Endothelial cell of umbilical vein (primary cell): ENCODE measurements around the gene TMEM43. TPM values are rescaled to one million over a fixed set of nuclear protein-coding genes. Genes with fewer than 3 reads are reported as not detected.

Experiments used
- BruUV-seq: library from RNA; stranded (reverse); fragments of 400-500 nt; replicated peaks from 2 replicates; lab custom pipeline; 2021; lab: Mats Ljungman, UMichigan
- CTCF ChIA-PET: fragments of 300-600, 350-600 bp; sonication (Branson Sonifier 250); formaldehyde crosslinking; loops from one replicate; lab custom pipeline; 2021; ENCODE audit warnings: antibody characterized with exemption, inconsistent platforms; lab: Charles Lee
- POLR2A ChIA-PET: fragments of 300-600, 350-600 bp; sonication (Branson Sonifier 250); formaldehyde crosslinking; loops from one replicate; lab custom pipeline; 2021; ENCODE audit warnings: antibody characterized with exemption, inconsistent platforms; lab: Charles Lee
- DNase-seq: peaks from one replicate; pipeline ENCODE4 v3.0.0-alpha.2; 2011; ENCODE audit warnings: low read depth, low spot score
- FAIRE-seq: peaks from 2 replicates; lab custom pipeline; 2011; peaks lifted over from hg19 to GRCh38; lab: Jason Lieb, UNC
- H2AFZ ChIP-seq: 2 replicates; pipeline ENCODE4 v1.6.0; 2012; ENCODE audit warnings: low read depth, low read length, control low read depth, inconsistent platforms
- H3K27ac ChIP-seq: 2 replicates; pipeline ENCODE4 v1.5.1; 2011; ENCODE audit warnings: low read depth, mild to moderate bottlenecking, control low read depth, low read length, moderate library complexity; ENCODE audit not compliant: insufficient read depth
- H3K27me3 ChIP-seq, 2 experiments: 2 replicates each; pipeline versions ENCODE4 v1.6.0 to v1.6.1; 2011; ENCODE audit warnings: low read length in 2 of 2, mixed read lengths in 1 of 2; ENCODE audit not compliant: control insufficient read depth in 2 of 2, insufficient read depth in 2 of 2
- H3K36me3 ChIP-seq, 2 experiments: 2 replicates in 1 of 2; 3 replicates in 1 of 2; pipeline ENCODE4 v1.5.1; 2011; ENCODE audit warnings: low read length in 2 of 2, mild to moderate bottlenecking in 1 of 2, moderate library complexity in 1 of 2; ENCODE audit not compliant: control insufficient read depth in 2 of 2, insufficient read depth in 2 of 2; ENCODE audit errors: extremely low read depth in 1 of 2
- H3K4me1 ChIP-seq: 3 replicates; pipeline ENCODE4 v1.5.1; 2011; ENCODE audit warnings: mild to moderate bottlenecking, low read length; ENCODE audit not compliant: control insufficient read depth, insufficient read depth; ENCODE audit errors: extremely low read depth
- H3K4me2 ChIP-seq: 2 replicates; pipeline ENCODE4 v1.6.1; 2011; ENCODE audit warnings: low read length, control low read depth, mixed read lengths; ENCODE audit not compliant: insufficient read depth
- H3K4me3 ChIP-seq, 3 experiments: fragments of 200-600 bp in 1 of 3; sonication (generic), shearing (Covaris generic) in 1 of 3; replicated peaks in 1 of 3; 2 replicates each; pipeline ENCODE4 v1.5.1; 2011 to 2016; ENCODE audit warnings: control low read depth in 3 of 3, low read length in 3 of 3, mild to moderate bottlenecking in 2 of 3, inconsistent platforms in 1 of 3, low read depth in 1 of 3, moderate library complexity in 1 of 3; ENCODE audit not compliant: insufficient read depth in 1 of 3
- H3K79me2 ChIP-seq: 2 replicates; pipeline ENCODE4 v1.6.0; 2012; ENCODE audit warnings: low read length, inconsistent platforms; ENCODE audit not compliant: control insufficient read depth, insufficient read depth
- H3K9ac ChIP-seq: replicated peaks from 2 replicates; pipeline ENCODE3; 2011; ENCODE audit warnings: low read length, control low read depth; ENCODE audit not compliant: insufficient read depth; ENCODE audit errors: extremely low read depth
- H3K9me1 ChIP-seq: replicated peaks from 3 replicates; pipeline ENCODE4 v1.6.0; 2011; ENCODE audit warnings: mild to moderate bottlenecking, low read length; ENCODE audit not compliant: control insufficient read depth, insufficient read depth; ENCODE audit errors: extremely low read depth
- H3K9me3 ChIP-seq: replicated peaks from 2 replicates; pipeline ENCODE4 v1.5.1; 2012; ENCODE audit warnings: low read length, inconsistent platforms; ENCODE audit not compliant: control insufficient read depth, insufficient read depth
- H4K20me1 ChIP-seq: replicated peaks from 2 replicates; pipeline ENCODE3; 2011; ENCODE audit warnings: mild to moderate bottlenecking, low read length; ENCODE audit not compliant: control insufficient read depth, insufficient read depth; ENCODE audit errors: extremely low read depth
- GATA2 ChIP-seq: IDR thresholded peaks from 2 replicates; pipeline ENCODE4 v1.7.0; 2011; ENCODE audit warnings: low read depth, mild to moderate bottlenecking, moderate library complexity, mixed read lengths, low read length; ENCODE audit not compliant: insufficient read length, insufficient read depth
- JUN ChIP-seq: IDR thresholded peaks from 2 replicates; pipeline ENCODE4 v1.6.1; 2011; ENCODE audit warnings: borderline replicate concordance, low read depth; ENCODE audit not compliant: insufficient read length, insufficient read depth
- MAX ChIP-seq: IDR thresholded peaks from 2 replicates; pipeline ENCODE4 v1.6.1; 2011; ENCODE audit not compliant: insufficient read depth, insufficient read length
- MYC ChIP-seq: IDR thresholded peaks from one replicate; pipeline ENCODE4 v1.6.1; 2011; ENCODE audit warnings: mild to moderate bottlenecking, low read depth, low read length
- POLR2A ChIP-seq: IDR thresholded peaks from 2 replicates; pipeline ENCODE4 v1.6.1; 2012; ENCODE audit warnings: low read depth, mild to moderate bottlenecking, control low read depth, low read length
- POLR2AphosphoS5 ChIP-seq: IDR thresholded peaks from 2 replicates; pipeline ENCODE4 v1.6.1; 2012; ENCODE audit warnings: low read depth, mild to moderate bottlenecking, control low read depth, low read length, moderate library complexity; ENCODE audit not compliant: insufficient read depth
- dilution Hi-C: fragments of 300-500 bp; cut with MboI; formaldehyde crosslinking; loops from one replicate; pipeline ENCODE4 v1.15.0; 2019; ENCODE audit warnings: low sequenced_read_pairs; ENCODE audit not compliant: extremely low pct_ligation_motif_present
- intact Hi-C: fragments of 100-400 bp; cut with micrococcal nuclease; formaldehyde crosslinking; loops from one replicate; pipeline ENCODE4 v1.10.0; 2022
- polyA plus RNA-seq, 4 experiments: library from polyadenylated mRNA; depleted of rRNA in 3 of 4; stranded (reverse) in 3 of 4; unstranded in 1 of 4; fragments of >200 nt; gene quantifications; 2 replicates each; pipeline versions ENCODE4 v1.2.1 to v1.2.3, GENCODE V29; 2011 to 2012; ENCODE audit warnings: missing spikeins in 1 of 4
- total RNA-seq: library from RNA; stranded (reverse); gene quantifications from 2 replicates; pipeline ENCODE4 v1.2.3, GENCODE V29; 2021

TMEM43 gene
- total and polyA plus RNA-seq, 2 donors (not counting 3 experiments of a cell fraction or from before 2014, with no cell fraction given) = 80.6 to 119 TPM

- Histone ChIP-seq H3K9ac (peak overlapping the region; percentile 61), H3K36me3 (no peaks in the 10 kb centered on the region), H3K4me3 (peak overlapping the region; percentile 66 to 90 (median 67)), H3K27me3 (no peaks in the 10 kb centered on the region), H3K9me1 (no peaks in the 10 kb centered on the region), H3K4me2 (peak overlapping the region; percentile 93), H2AFZ (peak overlapping the region; percentile 72), H3K27ac (peak overlapping the region; percentile 5), H3K9me3 (no peaks in the 10 kb centered on the region), H3K4me1 (peaks cover 22% of the 10 kb centered on the region), H4K20me1 (no peaks in the 10 kb centered on the region), H3K79me2 (peaks cover 41% of the 10 kb centered on the region)
- TF ChIP-seq POLR2AphosphoS5 (no peak), MAX (no peak), GATA2 (no peak), MYC (no peak), POLR2A (no peak)
- BruUV-seq = TSS peak; percentile 51
- ChIA-PET POLR2A (interaction anchor here (0.6 kb wide), 1 partner anchor 279 kb away, joined by 3 read pairs; the partner anchor contains the start of gene SLC6A6), CTCF (interaction anchor here (1.0 to 1.3 kb wide), 4 partner anchors 9 to 528 kb away, joined by 3 to 5 read pairs (median 3); partner anchors contain the start of gene CCDC174)
- intact Hi-C loops (loop anchor here (1.0 to 5.0 kb wide), 2 partner anchors 227 to 466 kb away; no protein-coding TSS in a partner anchor), dilution Hi-C loops (no loop called here)
- DNase-seq (no peak), FAIRE-seq (no peak)
Observed at GRCh38 chr3:14123308-14124222, 1.3 kb upstream of the TMEM43 start.

DNA sequence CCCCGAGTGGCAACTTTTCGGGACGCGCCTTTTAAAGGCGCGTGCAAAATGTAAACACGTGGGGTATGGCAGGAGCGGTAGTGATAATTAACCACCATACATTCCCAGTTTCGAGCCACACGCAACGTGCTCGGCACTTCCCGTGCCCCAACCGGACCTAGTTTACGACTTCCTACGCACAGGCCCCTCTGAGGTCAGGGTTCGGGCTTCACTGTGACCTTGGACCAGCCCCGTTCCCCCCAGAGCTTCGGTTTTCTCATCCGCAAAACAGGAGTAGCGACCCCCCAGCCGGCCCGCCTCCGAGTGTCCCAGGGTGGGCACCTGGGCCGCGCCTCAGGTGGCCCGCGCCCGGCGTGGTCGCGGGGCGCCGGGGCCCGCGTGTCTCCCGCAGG is 633 bp upstream of the TMEM43 start:
- Histone ChIP-seq H4K20me1 (no peaks in the 10 kb centered on the region), H3K9me3 (no peaks in the 10 kb centered on the region), H3K27ac (peak overlapping the region; percentile 25), H3K4me3 (peak overlapping the region; percentile 66 to 90 (median 67)), H3K36me3 (no peaks in the 10 kb centered on the region), H3K9ac (peak overlapping the region; percentile 61), H3K27me3 (no peaks in the 10 kb centered on the region), H3K4me2 (peak overlapping the region; percentile 93), H3K79me2 (peaks cover 45% of the 10 kb centered on the region), H3K9me1 (no peaks in the 10 kb centered on the region), H3K4me1 (peaks cover 22% of the 10 kb centered on the region), H2AFZ (peak overlapping the region; percentile 72)
- ChIA-PET CTCF (interaction anchor here (1.0 to 2.5 kb wide), 11 partner anchors 10 to 527 kb away, joined by 3 to 30 read pairs (median 5); partner anchors contain the start of genes CCDC174, LSM3 and XPC), POLR2A (interaction anchor here (0.9 to 2.6 kb wide), 4 partner anchors 10 to 227 kb away, joined by 3 to 37 read pairs (median 19); partner anchors contain the start of genes LSM3 and XPC)
- BruUV-seq = no TSS peak
- FAIRE-seq (peak; percentile 75), DNase-seq (no peak)
- intact Hi-C loops (loop anchor here (1.0 to 5.0 kb wide), 2 partner anchors 228 to 467 kb away; no protein-coding TSS in a partner anchor), dilution Hi-C loops (no loop called here)
- TF ChIP-seq MYC = peak; percentile 96
- TF ChIP-seq POLR2AphosphoS5 = peak; percentile 5
- peak; percentile 54 for TF ChIP-seq MAX
- no peak for TF ChIP-seq GATA2
- TF ChIP-seq JUN = no peak
